ENCODE results near the gene SLC30A3.

Gene SLC30A3

DNA sequence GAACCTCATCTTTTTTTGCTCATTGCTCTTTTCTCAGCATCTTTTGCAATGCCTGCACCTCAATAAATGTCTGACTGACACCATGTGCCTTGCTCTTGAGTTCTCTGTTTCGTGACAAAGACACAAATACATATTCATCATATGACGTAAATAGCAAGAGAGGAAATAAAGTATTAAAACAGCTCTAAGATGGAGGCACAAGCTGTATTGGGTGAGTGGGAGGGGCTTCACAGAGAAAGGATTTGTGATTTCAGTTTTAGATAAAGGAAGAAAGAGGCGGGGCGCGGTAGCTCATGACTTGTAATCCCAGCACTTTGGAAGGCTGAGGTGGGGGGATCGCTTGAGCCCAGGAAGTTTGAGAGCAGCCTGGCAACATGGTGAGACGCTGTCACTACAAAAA lies 42.8 kb downstream of the SLC30A3 start:
- Mint-ChIP-seq H3K36me3 (ENCODE audit: low read depth) (peaks cover 78% of the 10 kb centered on the region), H3K4me1 (ENCODE audit: low read depth) (peaks cover 25% of the 10 kb centered on the region), H3K4me3 (no peak overlapping the region), H3K27me3 (no peaks in the 10 kb centered on the region), H3K27ac (no peak overlapping the region), H3K9me3 (no peaks in the 10 kb centered on the region)
- intact Hi-C loops (cut with micrococcal nuclease) = no loop called here

- H3K27ac Mint-ChIP-seq = no peak overlapping the region
- no peak overlapping the region for H3K4me3 Mint-ChIP-seq
- H3K36me3 Mint-ChIP-seq (ENCODE audit: low read depth) = peaks cover 68% of the 10 kb centered on the region
- H3K27me3 Mint-ChIP-seq = no peaks in the 10 kb centered on the region
- intact Hi-C loops (cut with micrococcal nuclease) = loop anchor here (10.0 kb wide), 1 partner anchor 136 kb away; the partner anchor contains the start of gene GTF3C2
- no peaks in the 10 kb centered on the region for H3K9me3 Mint-ChIP-seq
- peaks cover 25% of the 10 kb centered on the region for H3K4me1 Mint-ChIP-seq (ENCODE audit: low read depth)
Measured at GRCh38 chr2:27219091-27219490, 43.8 kb downstream of the SLC30A3 start.

- intact Hi-C loops (cut with micrococcal nuclease) = loop anchor here (10.0 kb wide), 1 partner anchor 136 kb away; the partner anchor contains the start of gene GTF3C2
- peaks cover 28% of the 10 kb centered on the region for H3K4me1 Mint-ChIP-seq (ENCODE audit: low read depth)
- peaks cover 67% of the 10 kb centered on the region for H3K36me3 Mint-ChIP-seq (ENCODE audit: low read depth)
Measured at GRCh38 chr2:27218614-27219013, 44.2 kb downstream of the SLC30A3 start.

GRCh38 chr2:27217173-27218121 lies 45.4 kb downstream of the SLC30A3 start, which contains the start of gene CAD:
CAD (plus strand) TSS chr2:27217369; CDS start chr2:27217552, 183 bp downstream.
- intact Hi-C loops (cut with micrococcal nuclease) = loop anchor here (10.0 kb wide), 1 partner anchor 137 kb away; the partner anchor contains the start of gene GTF3C2
- H3K27ac Mint-ChIP-seq = peak within 1 kb of the TSS; percentile 96
- H3K36me3 Mint-ChIP-seq (ENCODE audit: low read depth) = peaks cover 62% of the 10 kb centered on the region
- H3K27me3 Mint-ChIP-seq = no peaks in the 10 kb centered on the region
- H3K4me3 Mint-ChIP-seq = peak within 1 kb of the TSS; percentile 99
- H3K9me3 Mint-ChIP-seq = no peaks in the 10 kb centered on the region
- peaks cover 39% of the 10 kb centered on the region for H3K4me1 Mint-ChIP-seq (ENCODE audit: low read depth)

More at GRCh38 chr2:27218614-27219013, 44.2 kb downstream of the SLC30A3 start:
- Mint-ChIP-seq H3K9me3 (no peaks in the 10 kb centered on the region), H3K27ac (no peak overlapping the region), H3K27me3 (no peaks in the 10 kb centered on the region), H3K4me3 (no peak overlapping the region)

DNA sequence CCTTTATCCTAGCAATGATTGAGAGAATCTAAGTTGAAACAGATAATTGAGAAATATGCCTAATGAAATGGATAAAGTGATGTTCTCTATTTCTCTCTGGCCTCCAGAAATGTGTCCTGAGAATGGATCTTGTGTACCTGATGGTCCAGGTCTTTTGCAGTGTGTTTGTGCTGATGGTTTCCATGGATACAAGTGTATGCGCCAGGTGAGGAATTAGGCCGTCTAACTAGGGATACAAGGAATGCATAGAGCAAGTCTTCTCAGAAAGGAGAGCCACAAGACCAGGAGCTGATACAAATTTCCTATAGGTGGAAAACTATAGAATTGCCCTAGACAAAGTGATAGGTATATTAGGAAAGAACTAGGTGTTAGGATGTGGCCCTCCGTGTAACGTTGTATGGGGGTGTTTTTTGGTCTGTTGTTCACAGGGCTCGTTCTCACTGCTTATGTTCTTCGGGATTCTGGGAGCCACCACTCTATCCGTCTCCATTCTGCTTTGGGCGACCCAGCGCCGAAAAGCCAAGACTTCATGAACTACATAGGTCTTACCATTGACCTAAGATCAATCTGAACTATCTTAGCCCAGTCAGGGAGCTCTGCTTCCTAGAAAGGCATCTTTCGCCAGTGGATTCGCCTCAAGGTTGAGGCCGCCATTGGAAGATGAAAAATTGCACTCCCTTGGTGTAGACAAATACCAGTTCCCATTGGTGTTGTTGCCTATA lies 46.3 kb downstream of the SLC30A3 start:
- intact Hi-C loops (cut with micrococcal nuclease) = loop anchor here (10.0 kb wide), 1 partner anchor 138 kb away; the partner anchor contains the start of gene GTF3C2
- peak overlapping the region; percentile 96 for H3K27ac Mint-ChIP-seq
- no peaks in the 10 kb centered on the region for H3K27me3 Mint-ChIP-seq
- H3K9me3 Mint-ChIP-seq = no peaks in the 10 kb centered on the region
- peak overlapping the region; percentile 99 for H3K4me3 Mint-ChIP-seq
- peaks cover 64% of the 10 kb centered on the region for H3K36me3 Mint-ChIP-seq (ENCODE audit: low read depth)
- H3K4me1 Mint-ChIP-seq (ENCODE audit: low read depth) = peaks cover 40% of the 10 kb centered on the region

GRCh38 chr2:27214941-27215340 lies 47.9 kb downstream of the SLC30A3 start:
- H3K27me3 Mint-ChIP-seq = no peaks in the 10 kb centered on the region
- H3K4me3 Mint-ChIP-seq = no peak overlapping the region
- H3K4me1 Mint-ChIP-seq (ENCODE audit: low read depth) = peaks cover 49% of the 10 kb centered on the region
- H3K9me3 Mint-ChIP-seq = no peaks in the 10 kb centered on the region
- intact Hi-C loops (cut with micrococcal nuclease) = loop anchor here (5.0 to 10.0 kb wide), 2 partner anchors 128 to 140 kb away; partner anchors contain the start of genes GTF3C2 and KHK
- H3K36me3 Mint-ChIP-seq (ENCODE audit: low read depth) = peaks cover 53% of the 10 kb centered on the region
- no peak overlapping the region for H3K27ac Mint-ChIP-seq

DNA sequence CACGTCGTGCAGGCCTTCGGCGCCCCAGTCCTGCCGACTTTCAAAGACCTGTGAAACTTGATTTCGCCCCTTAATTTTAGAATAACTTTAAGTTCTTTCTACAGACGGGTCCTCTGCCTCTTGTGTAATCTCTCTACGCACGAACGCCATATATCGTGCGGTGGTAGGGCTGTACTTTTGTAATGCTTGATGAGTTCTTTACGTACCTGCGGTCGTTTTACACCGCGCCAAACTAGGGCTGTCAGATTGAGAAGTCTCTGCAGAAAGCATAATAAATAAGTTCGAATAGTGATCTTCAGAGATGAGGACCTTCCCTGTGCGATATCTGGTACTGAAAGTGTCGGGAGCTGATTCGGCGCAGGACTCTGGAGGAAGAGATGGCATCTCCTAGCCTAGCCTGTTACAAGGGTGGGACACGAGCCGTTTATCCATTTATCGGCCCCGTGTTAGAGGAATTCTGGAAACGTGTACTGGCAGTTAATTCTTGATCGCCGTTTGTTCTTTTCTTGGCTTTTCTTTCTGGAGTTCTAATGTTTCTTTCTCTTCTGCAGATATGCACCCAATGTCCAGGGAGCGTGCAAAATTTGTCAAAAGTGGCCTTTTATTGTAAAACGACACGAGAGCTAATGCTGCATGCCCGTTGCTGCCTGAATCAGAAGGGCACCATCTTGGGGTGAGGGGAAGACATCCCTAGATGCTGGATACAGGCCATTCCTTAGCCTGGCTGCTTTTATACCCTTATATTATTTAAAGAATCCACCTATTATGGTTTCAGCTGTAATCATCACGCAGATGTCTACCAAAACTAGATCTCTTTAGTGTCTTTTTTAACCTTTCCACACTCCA lies 50.0 kb downstream of the SLC30A3 start:
- Mint-ChIP-seq H3K4me1 (ENCODE audit: low read depth) (peaks cover 45% of the 10 kb centered on the region), H3K27ac (peak overlapping the region; percentile 93), H3K4me3 (peak overlapping the region; percentile 91), H3K36me3 (ENCODE audit: low read depth) (peaks cover 59% of the 10 kb centered on the region), H3K9me3 (no peaks in the 10 kb centered on the region), H3K27me3 (no peaks in the 10 kb centered on the region)
- intact Hi-C loops (cut with micrococcal nuclease) = loop anchor here (5.0 to 10.0 kb wide), 2 partner anchors 126 to 142 kb away; partner anchors contain the start of genes GTF3C2 and KHK

DNA sequence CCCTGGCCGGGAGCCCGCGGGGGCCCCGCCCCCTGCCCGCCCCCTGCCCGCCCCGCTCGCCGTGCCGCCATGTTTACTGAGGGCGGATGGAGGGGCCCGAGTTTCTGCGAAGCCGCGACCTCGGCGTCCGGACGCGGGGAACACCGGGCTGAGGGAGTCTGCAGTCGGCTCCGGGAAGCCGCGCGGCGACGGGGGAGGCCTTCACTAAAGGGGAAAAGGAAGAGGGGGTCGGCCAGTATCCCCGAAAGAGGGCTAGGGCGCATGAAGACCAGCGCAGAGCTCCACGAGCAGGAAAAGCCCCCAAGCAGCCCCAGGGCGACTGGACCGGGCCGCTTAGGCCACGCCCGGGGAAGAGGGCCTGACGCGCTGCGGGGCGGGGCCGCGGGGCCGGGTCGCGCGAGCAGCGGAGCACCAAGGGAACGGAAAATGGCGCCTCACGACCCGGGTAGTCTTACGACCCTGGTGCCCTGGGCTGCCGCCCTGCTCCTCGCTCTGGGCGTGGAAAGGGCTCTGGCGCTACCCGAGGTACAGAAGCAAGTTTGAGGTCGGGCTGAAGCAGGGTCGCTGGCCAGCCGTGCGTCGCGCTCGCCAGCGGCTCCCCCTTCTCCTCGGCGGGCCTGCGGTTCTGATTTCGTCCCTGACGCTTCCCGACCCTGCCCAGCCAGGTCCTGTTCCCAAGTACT lies 50.8 kb downstream of the SLC30A3 start, which contains the start of the genes ATRAID and SLC5A6:
TSS of gene ATRAID (plus strand) at position 99 of the 683 bp plus-strand sequence. CDS start at position 427, 328 bp downstream.
TSS of gene SLC5A6 (minus strand) at position 326 of the 683 bp plus-strand sequence. CDS start 4,618 bp downstream, outside the sequence.
- no peaks in the 10 kb centered on the region for H3K9me3 Mint-ChIP-seq
- no peaks in the 10 kb centered on the region for H3K27me3 Mint-ChIP-seq
- peak within 1 kb of the TSS; percentile 91 for H3K4me3 Mint-ChIP-seq
- intact Hi-C loops (cut with micrococcal nuclease) = loop anchor here (5.0 to 10.0 kb wide), 2 partner anchors 125 to 143 kb away; partner anchors contain the start of genes GTF3C2 and KHK
- peak within 1 kb of the TSS; percentile 93 for H3K27ac Mint-ChIP-seq
- peaks cover 59% of the 10 kb centered on the region for H3K36me3 Mint-ChIP-seq (ENCODE audit: low read depth)
- peaks cover 37% of the 10 kb centered on the region for H3K4me1 Mint-ChIP-seq (ENCODE audit: low read depth)

GRCh38 chr2:27211241-27211942 lies 51.5 kb downstream of the SLC30A3 start:
- no peaks in the 10 kb centered on the region for H3K9me3 Mint-ChIP-seq
- peak overlapping the region; percentile 93 for H3K27ac Mint-ChIP-seq

DNA sequence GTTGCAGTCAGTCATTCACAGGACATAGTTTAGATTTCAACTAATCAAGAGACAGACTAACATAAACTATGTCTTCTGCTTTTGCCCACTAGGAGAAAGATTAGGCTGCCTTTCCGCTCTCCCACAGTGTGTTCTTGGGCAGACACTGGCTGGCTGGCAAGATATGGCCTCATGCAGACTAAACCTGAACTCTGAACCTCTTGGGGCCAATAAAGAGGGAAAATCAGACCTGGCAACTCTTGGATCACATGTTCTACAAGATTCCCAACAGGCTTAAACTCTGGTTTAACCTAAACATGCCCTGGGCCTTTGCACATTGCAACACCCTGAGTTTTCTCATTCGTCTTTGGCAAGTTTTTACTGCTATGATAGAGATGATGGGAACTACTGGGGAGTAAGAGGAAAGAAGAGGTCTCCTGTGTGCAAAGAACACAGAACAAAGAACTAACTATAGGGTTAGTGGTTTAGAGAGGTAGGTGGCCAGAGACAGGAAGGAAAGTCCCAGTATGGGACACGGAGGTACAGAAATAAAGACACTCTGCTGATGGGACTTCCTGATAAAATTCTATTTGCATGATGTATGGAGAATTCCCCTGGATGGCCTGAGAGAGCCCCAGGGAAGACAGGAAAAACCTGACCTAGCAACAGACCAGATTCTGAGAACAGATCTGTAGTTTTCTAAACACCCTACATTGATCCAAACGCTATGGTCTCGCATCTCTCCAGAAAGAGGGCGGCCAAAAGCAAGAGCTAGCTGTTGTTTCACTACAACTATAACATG lies 53.0 kb downstream of the SLC30A3 start:
- no peaks in the 10 kb centered on the region for H3K27me3 Mint-ChIP-seq
- H3K27ac Mint-ChIP-seq = no peak overlapping the region
- H3K4me1 Mint-ChIP-seq (ENCODE audit: low read depth) = peaks cover 30% of the 10 kb centered on the region
- H3K4me3 Mint-ChIP-seq = no peak overlapping the region
- intact Hi-C loops (cut with micrococcal nuclease) = loop anchor here (2.0 to 10.0 kb wide), 3 partner anchors 75 to 145 kb away; partner anchors contain the start of genes GTF3C2, KHK and PREB
- peaks cover 64% of the 10 kb centered on the region for H3K36me3 Mint-ChIP-seq (ENCODE audit: low read depth)
- no peaks in the 10 kb centered on the region for H3K9me3 Mint-ChIP-seq

More at GRCh38 chr2:27211241-27211942, 51.5 kb downstream of the SLC30A3 start:
- Mint-ChIP-seq H3K27me3 (no peaks in the 10 kb centered on the region), H3K36me3 (ENCODE audit: low read depth) (peaks cover 59% of the 10 kb centered on the region), H3K4me3 (peak overlapping the region; percentile 91), H3K4me1 (ENCODE audit: low read depth) (peaks cover 30% of the 10 kb centered on the region)
- intact Hi-C loops (cut with micrococcal nuclease) = loop anchor here (5.0 to 10.0 kb wide), 2 partner anchors 124 to 143 kb away; partner anchors contain the start of genes GTF3C2 and KHK

- H3K9me3 Mint-ChIP-seq = no peaks in the 10 kb centered on the region
- H3K27me3 Mint-ChIP-seq = no peaks in the 10 kb centered on the region
- H3K4me3 Mint-ChIP-seq = no peak overlapping the region
- H3K36me3 Mint-ChIP-seq (ENCODE audit: low read depth) = peaks cover 73% of the 10 kb centered on the region
- peaks cover 27% of the 10 kb centered on the region for H3K4me1 Mint-ChIP-seq (ENCODE audit: low read depth)
- no peak overlapping the region for H3K27ac Mint-ChIP-seq
- intact Hi-C loops (cut with micrococcal nuclease) = loop anchor here (2.0 kb wide), 1 partner anchor 74 kb away; the partner anchor contains the start of gene PREB
Measured at GRCh38 chr2:27208486-27209050, 54.3 kb downstream of the SLC30A3 start.

Measured in dendritic cell treated with granulocyte-macrophage colony-stimulating factor and Interleukin-4, amounts not matched to agents 40 ng/mL and 50 ng/mL, for 4 days (primary cell).